Gastrocnemius medialis (tissue), 4 donors: ENCODE results near the gene NDP. TPM values are rescaled to one million over a fixed set of nuclear protein-coding genes. Genes with fewer than 3 reads are reported as not detected.

Source experiments
- ATAC-seq, 2 donors: fragments of 150-250 bp; one replicate each; pipeline ENCODE4 v1.9.1; 2016
- DNase-seq, 2 donors: peaks; one replicate each; pipeline ENCODE4 v3.0.0-alpha.2; 2019
- H3K27ac ChIP-seq, 4 donors: fragments of 200-600 bp; sonication (generic); 1 replicate in 1 of 4; 2 replicates in 3 of 4; pipeline ENCODE4 v1.5.1; 2016 to 2018; ENCODE audit warnings: mild to moderate bottlenecking in 2 of 4, moderate library complexity in 1 of 4
- H3K27me3 ChIP-seq, 3 donors: fragments of 200-600 bp; sonication (generic) in 2 of 3; 1 replicate in 1 of 3; 2 replicates in 2 of 3; pipeline versions ENCODE4 v1.5.1 to v1.6.0; 2016 to 2019; ENCODE audit warnings: mild to moderate bottlenecking in 1 of 3, moderate library complexity in 1 of 3
- H3K36me3 ChIP-seq, 2 donors: fragments of 200-600 bp; sonication (generic) in 1 of 2; one replicate each; pipeline ENCODE4 v1.5.1; 2017 to 2018
- H3K4me1 ChIP-seq, 2 donors: fragments of 200-600 bp; sonication (generic) in 1 of 2; one replicate each; pipeline ENCODE4 v1.5.1; 2016 to 2017; ENCODE audit warnings: mild to moderate bottlenecking in 2 of 2
- H3K4me3 ChIP-seq, 4 donors: fragments of 200-600 bp; sonication (generic) in 3 of 4; 1 replicate in 1 of 4; 2 replicates in 3 of 4; pipeline ENCODE4 v1.5.1; 2016 to 2019; ENCODE audit warnings: mild to moderate bottlenecking in 2 of 4
- H3K9me3 ChIP-seq, 3 donors: fragments of 200-600 bp; sonication (generic) in 2 of 3; 1 replicate in 1 of 3; 2 replicates in 2 of 3; pipeline ENCODE4 v1.5.1; 2016 to 2019
- POLR2A ChIP-seq, 2 donors: fragments of 450-650 bp; IDR thresholded peaks; one replicate each; pipeline ENCODE4 v1.6.1; 2017; ENCODE audit warnings: antibody characterized with exemption in 2 of 2, mild to moderate bottlenecking in 2 of 2, moderate library complexity in 2 of 2
- in situ Hi-C, 4 donors: fragments of 200-750 bp; cut with MboI; loops; one replicate each; pipeline versions ENCODE4 v1.15.0 to v1.8.0; 2017; ENCODE audit warnings: low sequenced_read_pairs in 4 of 4
- intact Hi-C: fragments of 100-400 bp; cut with DNase I; formaldehyde crosslinking; loops from one replicate; pipeline ENCODE4 v1.15.1; 2023; ENCODE audit warnings: low total_unique reads
- total RNA-seq, 4 donors: library from RNA; depleted of rRNA; stranded (reverse); fragments of >200 nt; gene quantifications; one replicate each; pipeline versions ENCODE4 v1.1.0 to v1.2.3, GENCODE V29; 2016
- TF ChIP-seq, protein P1 (sequence below), 5 experiments: fragments of 450-650 bp in 3 of 5; fragments of 200-600 bp in 2 of 5; sonication (generic) in 2 of 5; IDR thresholded peaks in 4 of 5; conservative IDR thresholded peaks in 1 of 5; 1 replicate in 4 of 5; 2 replicates in 1 of 5; pipeline ENCODE4 v1.5.1; 2016 to 2019; ENCODE audit warnings: antibody characterized with exemption in 5 of 5, mild to moderate bottlenecking in 3 of 5, moderate library complexity in 3 of 5

The NDP gene, protein sequence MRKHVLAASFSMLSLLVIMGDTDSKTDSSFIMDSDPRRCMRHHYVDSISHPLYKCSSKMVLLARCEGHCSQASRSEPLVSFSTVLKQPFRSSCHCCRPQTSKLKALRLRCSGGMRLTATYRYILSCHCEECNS
- total RNA-seq: not detected

DNA sequence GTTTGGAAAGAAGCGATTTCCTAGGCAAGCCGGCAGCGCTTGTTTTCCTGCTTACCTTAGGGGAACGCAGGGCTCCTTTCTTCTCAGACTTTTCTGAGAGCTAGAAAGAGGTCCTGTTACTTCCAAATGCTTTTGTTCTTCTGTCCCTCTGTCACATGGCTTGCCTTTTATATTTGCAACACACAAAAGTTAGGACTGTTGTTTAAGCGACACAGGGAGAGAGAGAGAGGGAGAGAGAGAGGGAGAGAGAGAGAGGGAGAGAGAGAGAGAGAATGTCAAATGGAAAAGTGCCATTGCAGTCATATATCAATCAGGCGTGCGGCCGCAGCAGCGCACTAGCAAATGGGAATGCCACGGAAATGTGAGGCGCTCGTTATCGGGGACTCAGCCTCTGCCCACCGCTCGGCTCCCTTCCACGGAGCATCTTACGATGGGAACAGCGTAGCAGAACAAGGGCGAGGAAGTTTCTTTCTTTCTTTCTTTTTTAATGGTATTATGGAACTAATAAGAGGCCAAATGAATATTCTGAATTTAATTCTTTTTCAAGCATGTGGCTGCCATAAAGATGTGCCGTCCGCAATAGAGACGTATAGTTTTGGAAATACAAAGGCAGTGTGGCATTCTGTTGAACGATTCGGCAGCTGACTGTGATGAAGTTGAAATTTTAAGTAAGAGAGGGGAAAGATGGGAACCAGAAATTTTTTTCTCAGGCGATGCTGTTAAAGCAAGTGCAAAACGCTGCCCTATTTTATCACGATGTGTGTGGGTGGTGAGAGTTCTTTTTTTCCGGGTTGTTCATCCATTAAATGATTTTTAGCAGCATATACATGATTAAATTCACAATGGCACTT, at the start of gene NDP:
Gene NDP (minus strand): TSS at position 142 of the 851 bp plus-strand sequence. CDS start 14,745 bp downstream, outside the sequence.
- H3K27me3 ChIP-seq: peaks cover 0 to 18% (median 0%) of the 10 kb centered on the region in 3 donors
- peak within 1 kb of the TSS in 3 of 4 donors; percentile 24 to 43 (median 29) for H3K4me3 ChIP-seq
- TF ChIP-seq, protein P1, sequence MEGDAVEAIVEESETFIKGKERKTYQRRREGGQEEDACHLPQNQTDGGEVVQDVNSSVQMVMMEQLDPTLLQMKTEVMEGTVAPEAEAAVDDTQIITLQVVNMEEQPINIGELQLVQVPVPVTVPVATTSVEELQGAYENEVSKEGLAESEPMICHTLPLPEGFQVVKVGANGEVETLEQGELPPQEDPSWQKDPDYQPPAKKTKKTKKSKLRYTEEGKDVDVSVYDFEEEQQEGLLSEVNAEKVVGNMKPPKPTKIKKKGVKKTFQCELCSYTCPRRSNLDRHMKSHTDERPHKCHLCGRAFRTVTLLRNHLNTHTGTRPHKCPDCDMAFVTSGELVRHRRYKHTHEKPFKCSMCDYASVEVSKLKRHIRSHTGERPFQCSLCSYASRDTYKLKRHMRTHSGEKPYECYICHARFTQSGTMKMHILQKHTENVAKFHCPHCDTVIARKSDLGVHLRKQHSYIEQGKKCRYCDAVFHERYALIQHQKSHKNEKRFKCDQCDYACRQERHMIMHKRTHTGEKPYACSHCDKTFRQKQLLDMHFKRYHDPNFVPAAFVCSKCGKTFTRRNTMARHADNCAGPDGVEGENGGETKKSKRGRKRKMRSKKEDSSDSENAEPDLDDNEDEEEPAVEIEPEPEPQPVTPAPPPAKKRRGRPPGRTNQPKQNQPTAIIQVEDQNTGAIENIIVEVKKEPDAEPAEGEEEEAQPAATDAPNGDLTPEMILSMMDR (IDR thresholded peaks at IDR 0.05 in 4 of 5, conservative IDR thresholded peaks at IDR 0.05 in 1 of 5): no peak
- no peak for TF ChIP-seq POLR2A (IDR thresholded peaks at IDR 0.05)
- H3K4me1 ChIP-seq: no peaks in the 10 kb centered on the region
- intact Hi-C loops (no loop called here), in situ Hi-C loops (loop anchor here in 2 of 4 donors (25.0 kb wide), 2 partner anchors 389 to 1214 kb away; no protein-coding TSS in a partner anchor)
- ATAC-seq (no peak), DNase-seq (no peak)
- H3K36me3 ChIP-seq: no peaks in the 10 kb centered on the region
- no peaks in the 10 kb centered on the region for H3K9me3 ChIP-seq
- H3K27ac ChIP-seq: no peak within 1 kb of the TSS

DNA sequence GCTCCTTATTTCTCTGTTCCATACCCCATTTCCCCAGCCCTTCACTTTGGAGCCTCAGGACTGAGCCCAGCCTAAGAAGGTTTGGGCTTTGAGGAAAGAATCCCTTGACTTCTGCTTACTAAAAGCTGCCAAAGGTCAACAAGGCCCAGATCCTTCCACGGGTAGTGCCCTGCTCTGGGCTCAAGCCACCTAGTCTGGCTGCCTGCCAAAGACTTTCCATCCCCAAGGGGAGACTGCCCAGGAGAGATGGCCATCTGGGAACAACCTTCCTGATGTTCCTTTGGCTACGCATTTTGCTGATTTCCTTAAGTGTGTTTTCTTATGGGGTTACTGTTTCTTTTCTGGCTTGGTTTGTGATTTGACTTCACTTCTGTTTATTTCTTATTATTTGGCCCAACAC, 49.8 kb upstream of the NDP start:
- Histone ChIP-seq H3K27me3 (no peaks in the 10 kb centered on the region), H3K4me1 (no peaks in the 10 kb centered on the region), H3K27ac (no peak overlapping the region), H3K36me3 (no peaks in the 10 kb centered on the region), H3K9me3 (no peaks in the 10 kb centered on the region), H3K4me3 (no peak overlapping the region)
- no peak for TF ChIP-seq POLR2A (IDR thresholded peaks at IDR 0.05)
- TF ChIP-seq, protein P1 (IDR thresholded peaks at IDR 0.05 in 4 of 5, conservative IDR thresholded peaks at IDR 0.05 in 1 of 5): no peak
- DNase-seq: no peak
- in situ Hi-C loops (loop anchor here in 1 of 4 donors (10.0 kb wide), 1 partner anchor 58 kb away; no protein-coding TSS in a partner anchor), intact Hi-C loops (loop anchor here (10.0 kb wide), 1 partner anchor 208 kb away; no protein-coding TSS in a partner anchor)
- ATAC-seq: no peak

DNA sequence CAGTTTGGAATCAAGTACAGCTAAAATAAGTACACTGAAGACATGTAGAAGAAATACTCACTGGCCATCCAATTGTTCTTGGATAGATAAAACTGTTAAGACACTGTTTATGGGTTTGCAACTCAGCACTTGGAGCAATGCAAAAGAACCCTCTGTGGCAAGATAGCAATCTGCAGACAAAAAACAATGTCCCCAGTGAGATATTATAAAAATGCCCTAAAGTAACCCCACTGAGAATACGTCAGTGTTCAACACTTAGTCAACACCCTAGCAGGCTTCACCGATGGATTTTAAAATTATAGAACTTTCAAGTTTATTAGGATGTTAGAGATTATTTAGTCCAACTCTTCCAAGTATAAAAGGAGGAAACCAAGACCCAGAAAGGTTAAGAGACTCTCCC, 47.5 kb upstream of the NDP start:
- Histone ChIP-seq H3K27me3 (no peaks in the 10 kb centered on the region), H3K4me1 (no peaks in the 10 kb centered on the region), H3K27ac (no peak overlapping the region), H3K36me3 (no peaks in the 10 kb centered on the region), H3K9me3 (no peaks in the 10 kb centered on the region), H3K4me3 (no peak overlapping the region)
- TF ChIP-seq POLR2A (IDR thresholded peaks at IDR 0.05): no peak
- TF ChIP-seq, protein P1 (IDR thresholded peaks at IDR 0.05 in 4 of 5, conservative IDR thresholded peaks at IDR 0.05 in 1 of 5): no peak
- intact Hi-C loops: loop anchor here (10.0 kb wide), 1 partner anchor 206 kb away; no protein-coding TSS in a partner anchor
- DNase-seq (no peak), ATAC-seq (no peak)
- in situ Hi-C loops: loop anchor here in 1 of 4 donors (10.0 kb wide), 1 partner anchor 56 kb away; no protein-coding TSS in a partner anchor

DNA sequence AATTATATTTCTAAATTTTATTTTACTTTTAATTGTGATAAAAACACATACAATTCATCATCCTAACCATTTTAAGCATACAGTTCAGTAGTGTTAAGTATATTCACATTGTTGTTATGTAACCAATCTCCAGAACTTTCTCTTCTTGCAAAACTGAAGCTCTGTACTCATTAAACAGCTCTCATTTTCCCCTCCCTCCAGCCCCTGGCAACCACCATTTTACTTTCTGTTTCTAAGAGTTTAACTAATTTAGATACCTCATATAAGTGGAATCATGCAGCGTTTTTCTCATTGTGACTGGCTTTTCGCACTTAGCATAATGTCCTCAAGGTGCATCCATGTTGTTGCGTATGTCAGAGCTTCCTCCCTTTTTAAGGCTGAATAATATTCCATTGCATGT, 46.7 kb upstream of the NDP start:
- Histone ChIP-seq H3K27ac (no peak overlapping the region), H3K9me3 (no peaks in the 10 kb centered on the region), H3K4me1 (no peaks in the 10 kb centered on the region), H3K4me3 (no peak overlapping the region), H3K36me3 (no peaks in the 10 kb centered on the region), H3K27me3 (no peaks in the 10 kb centered on the region)
- DNase-seq (no peak), ATAC-seq (no peak)
- in situ Hi-C loops (loop anchor here in 1 of 4 donors (10.0 kb wide), 1 partner anchor 55 kb away; no protein-coding TSS in a partner anchor), intact Hi-C loops (loop anchor here (10.0 kb wide), 1 partner anchor 205 kb away; no protein-coding TSS in a partner anchor)
- TF ChIP-seq, protein P1 (IDR thresholded peaks at IDR 0.05 in 4 of 5, conservative IDR thresholded peaks at IDR 0.05 in 1 of 5): no peak
- TF ChIP-seq POLR2A (IDR thresholded peaks at IDR 0.05): no peak
